ENCODE results near the gene DNAAF6.
"Not testable (repeated sequence)": the region's sequence is repeated elsewhere in the genome, so short reads cannot be mapped to it uniquely, and the experiment has no call there.

The DNAAF6 gene

DNA sequence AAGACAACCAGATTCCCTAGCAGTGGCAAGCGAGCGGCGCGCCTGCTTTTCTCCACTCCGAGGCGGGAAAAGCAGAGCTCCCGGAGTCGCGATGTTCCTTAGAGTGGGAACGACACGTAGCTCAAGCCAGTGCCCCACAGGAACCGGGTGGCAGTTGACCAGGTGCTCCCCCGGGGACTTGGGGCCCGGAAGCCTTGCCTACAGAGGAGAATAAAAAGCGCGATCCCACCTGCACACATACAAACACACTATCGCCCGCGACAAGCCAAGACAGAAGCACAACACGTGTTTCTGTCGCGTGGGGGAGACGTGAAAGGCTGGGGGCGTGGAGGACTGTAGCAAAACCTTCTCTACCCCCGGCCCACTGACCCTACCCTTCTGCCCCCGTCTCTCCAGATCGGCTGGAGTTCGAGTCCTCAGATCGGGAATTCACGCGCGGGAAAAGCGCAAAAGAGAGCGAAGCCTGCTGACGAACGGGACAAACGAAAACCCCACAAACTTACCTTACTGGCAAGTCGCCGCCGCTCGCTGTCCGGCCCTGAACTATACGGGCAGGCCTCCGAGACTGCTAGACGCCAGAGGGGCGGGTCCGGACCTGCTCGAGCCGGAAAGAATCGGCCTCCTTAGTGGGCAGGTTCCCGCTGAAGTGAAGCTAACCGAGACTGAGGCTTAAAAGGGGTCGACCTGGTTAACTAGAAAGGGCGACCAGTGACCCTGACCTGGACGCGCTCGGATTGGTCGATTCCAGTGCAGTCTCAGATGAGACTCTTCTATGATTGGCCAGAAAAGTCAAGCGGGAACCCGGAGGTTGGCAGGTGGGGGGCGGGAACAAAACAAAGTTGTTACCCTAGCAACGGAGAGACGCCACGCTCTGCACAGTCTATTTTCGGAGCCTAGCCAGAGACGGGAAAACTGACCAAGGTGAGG is at the start of gene DNAAF6, which contains the start of gene NUP62CL:
Gene DNAAF6 (plus strand): TSS at position 842 of the 927 bp plus-strand sequence. CDS start 6,265 bp downstream, outside the sequence.
Gene NUP62CL (minus strand): TSS at position 664 of the 927 bp plus-strand sequence. CDS start 31,287 bp downstream, outside the sequence.
- H3K27ac ChIP-seq: no peak within 1 kb of the TSS

DNA sequence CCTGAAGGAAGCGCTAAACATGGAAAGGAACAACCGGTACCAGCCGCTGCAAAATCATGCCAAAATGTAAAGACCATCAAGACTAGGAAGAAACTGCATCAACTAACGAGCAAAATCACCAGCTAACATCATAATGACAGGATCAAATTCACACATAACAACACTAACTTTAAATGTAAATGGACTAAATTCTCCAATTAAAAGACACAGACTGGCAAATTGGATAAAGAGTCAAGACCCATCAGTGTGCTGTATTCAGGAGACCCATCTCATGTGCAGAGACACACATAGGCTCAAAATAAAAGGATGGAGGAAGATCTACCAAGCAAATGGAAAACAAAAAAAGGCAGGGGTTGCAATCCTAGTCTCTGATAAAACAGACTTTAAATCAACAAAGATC is 48.8 kb upstream of the DNAAF6 start:
- not testable (repeated sequence) for H3K27ac ChIP-seq

More for the DNA sequence above, at the start of gene DNAAF6, which contains the start of gene NUP62CL:
- TF ChIP-seq, protein P1, sequence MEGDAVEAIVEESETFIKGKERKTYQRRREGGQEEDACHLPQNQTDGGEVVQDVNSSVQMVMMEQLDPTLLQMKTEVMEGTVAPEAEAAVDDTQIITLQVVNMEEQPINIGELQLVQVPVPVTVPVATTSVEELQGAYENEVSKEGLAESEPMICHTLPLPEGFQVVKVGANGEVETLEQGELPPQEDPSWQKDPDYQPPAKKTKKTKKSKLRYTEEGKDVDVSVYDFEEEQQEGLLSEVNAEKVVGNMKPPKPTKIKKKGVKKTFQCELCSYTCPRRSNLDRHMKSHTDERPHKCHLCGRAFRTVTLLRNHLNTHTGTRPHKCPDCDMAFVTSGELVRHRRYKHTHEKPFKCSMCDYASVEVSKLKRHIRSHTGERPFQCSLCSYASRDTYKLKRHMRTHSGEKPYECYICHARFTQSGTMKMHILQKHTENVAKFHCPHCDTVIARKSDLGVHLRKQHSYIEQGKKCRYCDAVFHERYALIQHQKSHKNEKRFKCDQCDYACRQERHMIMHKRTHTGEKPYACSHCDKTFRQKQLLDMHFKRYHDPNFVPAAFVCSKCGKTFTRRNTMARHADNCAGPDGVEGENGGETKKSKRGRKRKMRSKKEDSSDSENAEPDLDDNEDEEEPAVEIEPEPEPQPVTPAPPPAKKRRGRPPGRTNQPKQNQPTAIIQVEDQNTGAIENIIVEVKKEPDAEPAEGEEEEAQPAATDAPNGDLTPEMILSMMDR (conservative IDR thresholded peaks at IDR 0.05): no peak

DNA sequence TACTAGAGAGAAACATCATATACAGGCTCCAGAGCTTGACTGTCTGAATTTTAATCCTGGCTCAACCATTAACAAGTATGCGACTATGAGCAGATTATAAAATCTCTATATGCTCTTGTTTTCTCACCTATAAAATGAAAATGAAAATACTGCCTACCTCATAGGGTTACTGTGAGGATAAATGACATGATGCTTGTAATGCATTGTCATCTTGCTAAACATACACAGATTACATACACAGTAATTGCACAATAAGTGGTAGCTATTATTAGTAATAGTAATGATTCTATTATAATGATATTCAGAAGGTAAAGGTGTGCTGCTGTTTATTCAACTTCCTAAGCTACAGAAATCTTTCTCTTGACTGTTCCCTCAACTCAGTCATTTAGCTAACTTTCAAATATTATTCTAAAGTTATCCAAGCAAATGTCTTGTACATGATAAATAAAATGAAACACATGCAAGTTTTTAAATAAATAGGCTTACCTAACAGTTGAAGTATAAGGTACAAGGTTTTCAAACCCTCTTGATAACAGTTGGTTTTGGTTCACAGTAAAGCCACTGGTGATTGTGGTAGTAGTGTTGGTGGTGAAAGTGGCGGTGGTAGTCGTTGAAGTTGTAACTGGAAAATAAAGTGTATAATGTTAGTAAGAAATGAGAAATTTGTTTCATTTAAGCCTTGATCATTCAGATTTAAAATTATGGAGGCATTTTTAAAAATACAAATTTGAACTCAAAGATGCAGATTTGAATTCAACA is 39.1 kb upstream of the DNAAF6 start:
- TF ChIP-seq, protein P1 (conservative IDR thresholded peaks at IDR 0.05): no peak
- H3K27ac ChIP-seq: no peak overlapping the region

DNA sequence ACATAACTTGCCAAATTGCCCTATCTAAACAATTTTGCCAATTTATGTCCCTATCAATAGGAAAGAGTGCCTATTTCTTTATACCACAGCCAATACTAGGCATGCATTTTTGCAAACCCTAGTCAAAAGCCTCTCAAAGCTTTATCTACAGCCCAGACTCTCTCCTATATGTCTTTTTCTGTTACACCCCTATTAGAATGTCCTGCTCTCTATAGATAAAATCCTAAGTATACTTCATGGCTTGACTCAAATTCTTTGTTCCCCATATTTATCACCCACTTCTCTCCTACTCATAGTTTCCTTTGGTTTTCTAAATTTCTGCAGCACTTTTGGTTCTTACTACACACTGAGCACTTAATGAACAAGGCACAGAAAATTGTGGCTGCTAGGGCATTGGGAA is 38.2 kb upstream of the DNAAF6 start:
- no peak overlapping the region for H3K27ac ChIP-seq
- TF ChIP-seq, protein P1 (conservative IDR thresholded peaks at IDR 0.05): no peak

DNA sequence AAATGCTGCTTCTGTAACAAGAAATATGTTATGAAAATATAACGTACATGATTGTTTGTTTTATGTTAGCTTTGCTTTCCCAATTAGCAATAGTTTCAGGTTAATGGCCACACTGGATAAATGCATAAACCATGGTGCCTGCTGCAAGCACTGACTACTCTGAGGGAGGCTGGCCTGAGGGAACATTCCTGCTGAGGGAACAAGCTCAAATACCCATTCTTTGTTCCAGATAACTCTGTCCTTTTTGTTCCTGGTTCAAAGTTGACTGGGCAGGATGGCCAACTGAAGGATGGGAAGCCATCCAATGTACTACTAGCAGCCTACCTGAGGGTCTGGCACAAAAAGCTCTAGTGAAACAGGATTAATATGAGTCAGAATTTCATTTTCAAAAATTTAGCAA is 37.7 kb upstream of the DNAAF6 start:
- no peak overlapping the region for H3K27ac ChIP-seq
- TF ChIP-seq, protein P1 (conservative IDR thresholded peaks at IDR 0.05): no peak

DNA sequence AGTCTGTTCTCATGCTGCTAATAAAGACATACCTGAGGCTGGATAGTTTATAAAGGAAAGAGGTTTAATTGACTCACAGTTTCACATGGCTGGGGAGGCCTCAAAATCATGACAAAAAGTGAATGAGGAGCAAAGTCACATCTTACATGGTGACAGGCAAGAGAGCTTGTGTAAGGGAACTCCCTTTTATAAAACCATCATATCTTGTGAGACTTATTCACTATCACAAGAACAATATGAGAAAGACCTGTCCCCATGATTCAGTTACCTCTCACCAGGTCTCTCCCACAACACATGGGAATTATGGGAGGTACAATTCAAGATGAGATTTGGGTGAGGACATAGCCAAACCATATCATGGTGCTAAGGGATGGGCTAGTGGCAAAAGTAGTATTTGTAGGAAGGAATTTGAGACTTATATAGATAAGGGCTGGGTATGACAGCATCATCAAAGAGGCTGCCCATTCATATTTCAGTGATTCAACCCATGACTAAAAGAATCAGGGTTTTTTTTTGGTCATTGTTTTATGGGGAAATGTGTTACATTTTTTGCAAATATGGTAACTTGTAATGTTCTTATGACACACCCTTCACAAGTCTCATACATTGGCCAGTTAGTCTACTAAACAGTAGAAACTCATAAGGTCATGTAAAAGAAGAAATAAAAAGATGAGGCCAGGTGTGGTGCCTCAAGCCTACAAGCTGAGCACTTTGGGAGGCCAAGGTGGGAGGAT is 34.9 kb upstream of the DNAAF6 start:
- TF ChIP-seq, protein P1 (conservative IDR thresholded peaks at IDR 0.05): no peak
- H3K27ac ChIP-seq: no peak overlapping the region

DNA sequence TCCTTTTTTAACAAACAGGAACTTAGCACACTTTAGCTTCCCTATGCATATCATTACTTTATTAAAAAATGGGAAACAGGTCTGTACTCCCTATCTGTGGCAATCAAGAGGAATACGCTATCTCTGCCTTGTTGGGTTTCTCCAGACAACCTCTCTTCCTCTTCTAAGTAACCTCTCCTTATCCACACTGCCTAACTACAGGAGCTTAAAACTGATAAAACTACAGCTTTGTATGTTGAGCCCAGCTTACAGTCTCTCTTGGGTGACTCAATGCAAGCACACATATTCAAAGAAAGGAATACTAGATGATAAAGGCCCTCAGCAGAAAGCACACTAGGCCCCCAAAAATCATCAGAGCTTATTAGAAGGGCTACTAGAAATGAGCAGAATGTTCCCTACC is 9.1 kb upstream of the DNAAF6 start:
- no peak overlapping the region for H3K27ac ChIP-seq
- TF ChIP-seq, protein P1 (conservative IDR thresholded peaks at IDR 0.05): no peak

DNA sequence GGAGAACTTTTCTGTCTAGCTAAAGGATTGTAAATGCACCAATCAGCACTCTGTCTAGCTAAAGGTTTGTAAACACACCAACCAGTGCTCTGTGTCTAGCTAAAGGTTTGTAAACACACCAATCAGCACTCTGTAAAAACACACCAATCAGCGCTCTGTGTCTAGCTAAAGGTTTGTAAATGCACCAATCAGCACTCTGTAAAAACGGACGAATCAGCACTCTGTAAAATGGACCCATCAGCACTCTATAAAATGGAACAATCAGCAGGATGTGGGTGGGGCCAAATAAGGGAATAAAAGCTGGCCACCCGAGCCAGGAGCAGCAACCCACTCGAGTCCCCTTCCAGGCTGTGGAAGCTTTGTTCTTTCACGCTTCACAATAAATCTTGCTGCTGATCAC is 8.3 kb upstream of the DNAAF6 start:
- H3K27ac ChIP-seq: not testable (repeated sequence)
